Suprapubic skin (tissue), 4 donors: Measurements from ENCODE around the gene SPAG6. TPM values are rescaled to one million over a fixed set of nuclear protein-coding genes. Genes with fewer than 3 reads are reported as not detected.

Experiments used
- DNase-seq, 2 donors: peaks; one replicate each; pipeline ENCODE4 v3.0.0-alpha.2; 2019; ENCODE audit warnings: low spot score in 2 of 2
- H3K27ac ChIP-seq: fragments of 200-600 bp; sonication (generic); one replicate; pipeline ENCODE4 v1.5.1; 2019
- H3K27me3 ChIP-seq: fragments of 200-600 bp; sonication (generic); one replicate; pipeline ENCODE4 v1.5.1; 2019
- H3K36me3 ChIP-seq: fragments of 200-600 bp; sonication (generic); one replicate; pipeline ENCODE4 v1.5.1; 2019
- H3K4me1 ChIP-seq: fragments of 200-600 bp; sonication (generic); one replicate; pipeline ENCODE4 v1.5.1; 2019
- H3K4me3 ChIP-seq: fragments of 200-600 bp; sonication (generic); one replicate; pipeline ENCODE4 v1.5.1; 2019; ENCODE audit warnings: mild to moderate bottlenecking
- H3K9me3 ChIP-seq: fragments of 200-600 bp; sonication (generic); one replicate; pipeline ENCODE4 v1.5.1; 2019
- EP300 ChIP-seq: sonication (generic); formaldehyde crosslinking; IDR thresholded peaks from one replicate; pipeline ENCODE4 v1.6.1; 2017; ENCODE audit warnings: antibody characterized with exemption
- POLR2A ChIP-seq, 2 donors: fragments of 450-650 bp; IDR thresholded peaks; one replicate each; pipeline ENCODE4 v1.6.1; 2017; ENCODE audit warnings: antibody characterized with exemption in 2 of 2, mild to moderate bottlenecking in 2 of 2, moderate library complexity in 2 of 2
- POLR2AphosphoS5 ChIP-seq, 3 donors: sonication (generic); formaldehyde crosslinking; IDR thresholded peaks; one replicate each; pipeline ENCODE4 v1.6.1; 2017; ENCODE audit warnings: antibody characterized with exemption in 3 of 3
- WGBS: methylation state at CpG from one replicate; pipeline ENCODE4 v1.1.5; 2018; 5-methylcytosine and 5-hydroxymethylcytosine counted together
- total RNA-seq, 4 donors: library from RNA; depleted of rRNA; stranded (reverse); fragments of >200 nt; gene quantifications; one replicate each; pipeline ENCODE4 v1.1.0, GENCODE V29; 2016
- TF ChIP-seq, protein P1 (sequence below), 2 donors: fragments of 200-600 bp in 1 of 2; fragments of 450-650 bp in 1 of 2; sonication (generic) in 1 of 2; IDR thresholded peaks; one replicate each; pipeline ENCODE4 v1.5.1; 2016 to 2019; ENCODE audit warnings: antibody characterized with exemption in 2 of 2, mild to moderate bottlenecking in 1 of 2, moderate library complexity in 1 of 2

Gene SPAG6
- total RNA-seq, 4 donors from 2014 or later, result 0.34 to 1.1 (median 0.72) TPM; not detected in 1

GRCh38 chr10:22368981-22369380 lies 23.7 kb downstream of the SPAG6 start:
- H3K4me3 ChIP-seq, result no peak overlapping the region
- no peaks in the 10 kb centered on the region for H3K9me3 ChIP-seq
- no peaks in the 10 kb centered on the region for H3K4me1 ChIP-seq
- peaks cover 10% of the 10 kb centered on the region for H3K27me3 ChIP-seq
- DNase-seq, result no peak
- H3K27ac ChIP-seq, result no peak overlapping the region
- no peaks in the 10 kb centered on the region for H3K36me3 ChIP-seq
- 48% methylated on average over 2 of the region's 2 CpGs for WGBS
- TF ChIP-seq, protein P1, sequence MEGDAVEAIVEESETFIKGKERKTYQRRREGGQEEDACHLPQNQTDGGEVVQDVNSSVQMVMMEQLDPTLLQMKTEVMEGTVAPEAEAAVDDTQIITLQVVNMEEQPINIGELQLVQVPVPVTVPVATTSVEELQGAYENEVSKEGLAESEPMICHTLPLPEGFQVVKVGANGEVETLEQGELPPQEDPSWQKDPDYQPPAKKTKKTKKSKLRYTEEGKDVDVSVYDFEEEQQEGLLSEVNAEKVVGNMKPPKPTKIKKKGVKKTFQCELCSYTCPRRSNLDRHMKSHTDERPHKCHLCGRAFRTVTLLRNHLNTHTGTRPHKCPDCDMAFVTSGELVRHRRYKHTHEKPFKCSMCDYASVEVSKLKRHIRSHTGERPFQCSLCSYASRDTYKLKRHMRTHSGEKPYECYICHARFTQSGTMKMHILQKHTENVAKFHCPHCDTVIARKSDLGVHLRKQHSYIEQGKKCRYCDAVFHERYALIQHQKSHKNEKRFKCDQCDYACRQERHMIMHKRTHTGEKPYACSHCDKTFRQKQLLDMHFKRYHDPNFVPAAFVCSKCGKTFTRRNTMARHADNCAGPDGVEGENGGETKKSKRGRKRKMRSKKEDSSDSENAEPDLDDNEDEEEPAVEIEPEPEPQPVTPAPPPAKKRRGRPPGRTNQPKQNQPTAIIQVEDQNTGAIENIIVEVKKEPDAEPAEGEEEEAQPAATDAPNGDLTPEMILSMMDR (IDR thresholded peaks at IDR 0.05), result no peak
- TF ChIP-seq POLR2A (IDR thresholded peaks at IDR 0.05) (no peak), POLR2AphosphoS5 (IDR thresholded peaks at IDR 0.05) (no peak), EP300 (no peak)

DNA sequence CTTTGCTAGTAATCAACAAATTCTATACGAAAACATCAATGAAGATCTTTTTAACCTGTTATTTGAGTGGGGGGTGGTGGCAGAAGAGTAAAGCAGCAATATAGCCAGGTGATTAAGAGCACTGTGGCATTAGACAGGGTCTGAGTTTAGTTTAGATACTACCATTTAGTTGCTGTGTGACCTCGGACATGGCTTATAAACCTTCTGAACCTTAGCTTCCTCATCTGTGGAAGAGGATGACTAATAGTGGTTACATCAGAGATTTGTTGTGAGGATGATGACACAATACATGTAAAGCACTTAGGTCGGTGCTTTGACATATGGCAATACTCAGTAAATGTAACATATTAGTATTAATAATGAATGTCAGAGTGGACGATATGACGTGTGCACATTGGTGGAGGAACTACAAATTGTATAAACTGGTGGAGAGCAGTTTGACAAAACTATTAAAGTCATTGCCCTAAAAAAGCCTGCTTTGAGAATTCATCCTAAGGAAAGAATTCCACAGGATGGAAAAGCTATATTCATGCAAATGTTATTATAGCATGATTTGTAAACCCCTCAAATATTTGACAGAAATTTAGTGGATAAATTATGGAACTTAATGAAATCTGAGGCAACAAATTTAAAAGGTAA lies 24.3 kb downstream of the SPAG6 start:
- TF ChIP-seq EP300 (no peak), POLR2AphosphoS5 (IDR thresholded peaks at IDR 0.05) (no peak), POLR2A (IDR thresholded peaks at IDR 0.05) (no peak)
- TF ChIP-seq, protein P1 (IDR thresholded peaks at IDR 0.05), result no peak
- no peaks in the 10 kb centered on the region for H3K9me3 ChIP-seq
- H3K27me3 ChIP-seq, result peaks cover 10% of the 10 kb centered on the region
- H3K36me3 ChIP-seq, result no peaks in the 10 kb centered on the region
- H3K4me1 ChIP-seq, result no peaks in the 10 kb centered on the region
- 85% methylated on average over 5 of the region's 5 CpGs for WGBS
- no peak for DNase-seq
- no peak overlapping the region for H3K4me3 ChIP-seq
- no peak overlapping the region for H3K27ac ChIP-seq

DNA sequence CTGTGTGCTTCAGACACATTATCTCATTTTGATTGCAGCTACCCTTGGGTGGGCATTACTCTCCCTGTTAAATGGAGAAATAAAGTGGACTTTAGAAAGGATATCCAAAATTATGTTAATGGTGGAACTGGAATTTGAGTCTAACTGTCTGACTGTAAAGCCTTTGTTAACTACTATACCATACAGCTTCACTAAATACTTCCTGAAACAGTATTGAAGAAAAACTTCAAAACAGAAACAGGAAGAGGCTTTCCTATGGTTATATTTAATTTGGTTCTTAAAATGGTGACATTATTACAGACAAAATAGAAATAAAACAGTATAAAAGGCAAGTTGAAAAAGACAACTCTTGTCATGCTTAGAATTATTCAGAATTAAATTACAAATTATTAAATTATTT lies 25.0 kb downstream of the SPAG6 start:
- no peak for DNase-seq
- Histone ChIP-seq H3K27ac (no peak overlapping the region), H3K27me3 (peaks cover 10% of the 10 kb centered on the region), H3K9me3 (no peaks in the 10 kb centered on the region), H3K4me1 (no peaks in the 10 kb centered on the region), H3K4me3 (no peak overlapping the region), H3K36me3 (no peaks in the 10 kb centered on the region)
- TF ChIP-seq EP300 (no peak), POLR2A (IDR thresholded peaks at IDR 0.05) (no peak), POLR2AphosphoS5 (IDR thresholded peaks at IDR 0.05) (no peak)
- TF ChIP-seq, protein P1 (IDR thresholded peaks at IDR 0.05), result no peak

- no peaks in the 10 kb centered on the region for H3K36me3 ChIP-seq
- WGBS, result 88% methylated on average over 3 of the region's 6 CpGs
- no peak overlapping the region for H3K4me3 ChIP-seq
- DNase-seq, result no peak
- H3K4me1 ChIP-seq, result no peaks in the 10 kb centered on the region
- TF ChIP-seq POLR2A (IDR thresholded peaks at IDR 0.05) (no peak), POLR2AphosphoS5 (IDR thresholded peaks at IDR 0.05) (no peak), EP300 (no peak)
- TF ChIP-seq, protein P1 (IDR thresholded peaks at IDR 0.05), result no peak
- H3K27ac ChIP-seq, result no peak overlapping the region
- H3K9me3 ChIP-seq, result no peaks in the 10 kb centered on the region
- peaks cover 10% of the 10 kb centered on the region for H3K27me3 ChIP-seq
These were observed 27.0 kb downstream of the SPAG6 start for GRCh38 chr10:22372298-22372697.

DNA sequence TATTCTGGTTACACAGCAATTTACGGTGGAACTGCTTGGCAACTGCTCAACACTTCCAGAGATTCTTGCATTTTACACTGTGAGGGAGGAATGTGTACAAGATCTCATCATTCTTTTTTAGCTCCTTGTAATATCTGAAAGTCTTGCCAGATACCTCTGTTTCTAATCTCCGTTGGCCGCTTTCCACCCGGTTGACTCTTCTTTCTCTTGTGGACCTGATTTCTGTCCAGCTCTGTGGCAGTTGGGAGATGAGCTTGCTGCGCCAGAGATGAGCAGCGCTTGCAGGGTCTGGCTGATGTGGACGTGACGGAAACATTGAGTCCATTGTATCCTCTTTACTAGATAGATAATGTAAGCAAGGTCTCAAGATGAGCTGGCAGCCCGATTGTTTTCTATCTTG lies 27.6 kb downstream of the SPAG6 start:
- Histone ChIP-seq H3K9me3 (no peaks in the 10 kb centered on the region), H3K4me1 (no peaks in the 10 kb centered on the region), H3K4me3 (no peak overlapping the region), H3K27ac (no peak overlapping the region), H3K27me3 (peaks cover 10% of the 10 kb centered on the region), H3K36me3 (no peaks in the 10 kb centered on the region)
- DNase-seq, result no peak
- 55% methylated on average over 9 of the region's 9 CpGs for WGBS
- no peak for TF ChIP-seq POLR2A (IDR thresholded peaks at IDR 0.05)
